ENCODE measurements around the gene TBCA.

GRCh38 chr5:77743181-77743580 is 33.0 kb downstream of the TBCA start:
- TF ChIP-seq CEBPB (IDR thresholded peaks at IDR 0.05; ENCODE audit: low read depth) (no peak), CTCF (IDR thresholded peaks at IDR 0.05 in 2 of 3, conservative IDR thresholded peaks at IDR 0.05 in 1 of 3; ENCODE audit: borderline replicate concordance in 1 of 3, insufficient read depth in 1 of 3, low read depth in 2 of 3, low read length in 2 of 3) (no peak), POLR2A (IDR thresholded peaks at IDR 0.05; ENCODE audit: borderline replicate concordance, extremely low read depth, insufficient read depth, insufficient read length) (no peak), REST (IDR thresholded peaks at IDR 0.05; ENCODE audit: low read depth) (no peak), POLR2AphosphoS5 (IDR thresholded peaks at IDR 0.05; ENCODE audit: low read depth, low read length) (no peak), SIN3A (IDR thresholded peaks at IDR 0.05; ENCODE audit: low read depth) (no peak), EZH2 (IDR thresholded peaks at IDR 0.05) (no peak), ZBTB33 (IDR thresholded peaks at IDR 0.05; ENCODE audit: extremely low read depth, insufficient replicate concordance, low read length) (no peak), SRF (IDR thresholded peaks at IDR 0.05; ENCODE audit: low read depth) (no peak), RAD21 (IDR thresholded peaks at IDR 0.05; ENCODE audit: low read depth) (no peak), MAX (IDR thresholded peaks at IDR 0.05) (no peak), JUND (IDR thresholded peaks at IDR 0.05) (no peak), ZFX (IDR thresholded peaks at IDR 0.05) (no peak), YY1 (IDR thresholded peaks at IDR 0.05; ENCODE audit: extremely low read depth, insufficient replicate concordance, low read depth, low read length) (no peak)

Measured in HCT116 (cell line).